HG03103 (cell line): Measurements from ENCODE around the gene BPIFB1.

Experiments used
- ATAC-seq: cut with Tn5 transposase; IDR thresholded peaks from one replicate; pipeline ENCODE4 v1.9.1; 2021; ENCODE audit warnings: low read depth; ENCODE audit not compliant: unreplicated experiment

The BPIFB1 gene

GRCh38 chr20:33282991-33283555 lies at the start of gene BPIFB1:
BPIFB1 (plus strand) TSS chr20:33283214; CDS start chr20:33286074, 2,860 bp downstream.
- no peak for ATAC-seq

GRCh38 chr20:33234050-33234449 lies 49.0 kb upstream of the BPIFB1 start:
- ATAC-seq: no peak

- ATAC-seq: no peak
These were observed 47.3 kb upstream of the BPIFB1 start, which contains the start of gene BPIFA1 for GRCh38 chr20:33235696-33236095. BPIFA1 (plus strand) TSS chr20:33235996; CDS start chr20:33237712, 1,716 bp downstream.

GRCh38 chr20:33236351-33236750 lies 46.7 kb upstream of the BPIFB1 start:
- ATAC-seq: no peak

- no peak for ATAC-seq
These were observed 45.0 kb upstream of the BPIFB1 start for GRCh38 chr20:33237989-33238388.

GRCh38 chr20:33239418-33239817 lies 43.6 kb upstream of the BPIFB1 start:
- ATAC-seq: no peak

GRCh38 chr20:33239979-33240736 lies 42.9 kb upstream of the BPIFB1 start:
- ATAC-seq: no peak

GRCh38 chr20:33240923-33241322 lies 42.1 kb upstream of the BPIFB1 start:
- ATAC-seq: no peak

- no peak for ATAC-seq
These were observed 40.5 kb upstream of the BPIFB1 start for GRCh38 chr20:33242319-33243100.

GRCh38 chr20:33246077-33246476 lies 36.9 kb upstream of the BPIFB1 start:
- ATAC-seq: no peak

GRCh38 chr20:33249456-33249855 lies 33.6 kb upstream of the BPIFB1 start:
- no peak for ATAC-seq

GRCh38 chr20:33250666-33251065 lies 32.3 kb upstream of the BPIFB1 start:
- ATAC-seq: no peak

- no peak for ATAC-seq
These were observed 31.5 kb upstream of the BPIFB1 start for GRCh38 chr20:33251496-33251895.

GRCh38 chr20:33252460-33252859 lies 30.6 kb upstream of the BPIFB1 start:
- ATAC-seq: no peak

GRCh38 chr20:33255005-33255404 lies 28.0 kb upstream of the BPIFB1 start:
- ATAC-seq: no peak

GRCh38 chr20:33257237-33257636 lies 25.8 kb upstream of the BPIFB1 start:
- no peak for ATAC-seq

- no peak for ATAC-seq
These were observed 23.6 kb upstream of the BPIFB1 start for GRCh38 chr20:33259371-33259770.

GRCh38 chr20:33261465-33261864 lies 21.5 kb upstream of the BPIFB1 start:
- no peak for ATAC-seq

- no peak for ATAC-seq
These were observed 20.4 kb upstream of the BPIFB1 start for GRCh38 chr20:33262658-33263065.

- no peak for ATAC-seq
These were observed 19.2 kb upstream of the BPIFB1 start for GRCh38 chr20:33263784-33264183.

- no peak for ATAC-seq
These were observed 15.3 kb upstream of the BPIFB1 start for GRCh38 chr20:33267701-33268100.
